GM19455 (cell line): ENCODE measurements around the gene RNF145.
"Not testable (repeated sequence)": the region's sequence is repeated elsewhere in the genome, so short reads cannot be mapped to it uniquely, and the experiment has no call there.

Experiments used
- ATAC-seq: cut with Tn5 transposase; IDR thresholded peaks from one replicate; pipeline ENCODE4 v1.9.1; 2021; ENCODE audit not compliant: unreplicated experiment

Gene RNF145

GRCh38 chr5:159163027-159163700 is 46.2 kb downstream of the RNF145 start:
- ATAC-seq, result no peak

- ATAC-seq, result no peak
Observed at GRCh38 chr5:159161361-159162214, 47.8 kb downstream of the RNF145 start.

- ATAC-seq, result not testable (repeated sequence)
Observed at GRCh38 chr5:159158553-159159091, 50.7 kb downstream of the RNF145 start.

DNA sequence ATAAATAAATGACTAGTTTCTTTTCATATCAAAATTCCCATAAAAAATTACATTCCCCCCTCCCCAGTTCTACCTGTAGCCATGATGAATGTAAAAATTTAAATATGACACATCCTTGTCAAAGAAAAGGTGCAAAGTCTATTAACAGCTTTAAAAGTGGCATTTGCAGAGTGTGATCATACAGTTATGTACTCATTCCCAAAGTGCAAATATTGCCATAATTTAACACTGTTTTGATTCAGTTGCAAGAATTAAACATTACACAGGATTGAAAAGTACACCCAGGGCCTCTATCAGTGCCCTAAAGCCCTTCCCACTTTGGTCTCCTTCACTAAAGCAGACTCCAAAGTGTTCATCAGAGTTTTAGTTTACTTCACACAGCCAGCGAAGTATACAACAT is 51.8 kb downstream of the RNF145 start:
- ATAC-seq, result no peak

DNA sequence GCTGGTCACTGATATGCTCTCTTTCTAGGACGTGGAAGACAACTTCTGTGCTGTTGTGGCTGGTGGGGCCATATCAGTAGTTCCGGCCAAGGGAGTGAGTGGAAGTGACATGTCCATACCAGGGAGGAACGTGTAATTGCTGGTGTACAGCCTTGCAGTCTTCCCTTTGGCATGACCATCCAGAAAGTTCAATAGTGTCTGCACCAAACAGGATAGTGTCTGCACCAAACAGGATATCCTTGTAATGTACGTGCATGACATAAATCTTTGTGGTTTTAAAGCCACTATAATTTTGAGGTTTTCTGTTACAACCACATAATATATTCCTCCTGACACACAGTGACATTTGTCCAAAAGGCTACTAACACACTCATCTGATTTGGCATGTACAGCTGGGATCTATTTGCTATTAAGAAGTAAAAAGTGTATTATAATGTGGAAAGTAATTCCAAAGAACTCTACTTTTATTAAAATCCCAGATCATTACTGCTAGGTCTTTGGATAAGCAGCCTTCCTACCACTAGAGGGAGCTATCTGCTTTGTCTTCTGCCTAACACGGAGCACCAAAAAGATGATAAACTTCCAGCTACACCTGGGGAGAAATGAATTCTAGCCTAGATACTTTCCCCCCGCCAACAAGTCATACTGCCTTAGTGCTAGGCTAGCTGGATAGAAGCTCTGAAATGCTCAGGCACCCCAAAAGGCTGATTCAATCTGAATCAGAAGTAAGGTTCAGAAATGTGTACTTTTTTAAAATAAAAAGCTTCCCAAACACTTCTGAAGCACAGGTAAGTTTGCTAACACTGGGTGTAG is 52.7 kb downstream of the RNF145 start:
- no peak for ATAC-seq

DNA sequence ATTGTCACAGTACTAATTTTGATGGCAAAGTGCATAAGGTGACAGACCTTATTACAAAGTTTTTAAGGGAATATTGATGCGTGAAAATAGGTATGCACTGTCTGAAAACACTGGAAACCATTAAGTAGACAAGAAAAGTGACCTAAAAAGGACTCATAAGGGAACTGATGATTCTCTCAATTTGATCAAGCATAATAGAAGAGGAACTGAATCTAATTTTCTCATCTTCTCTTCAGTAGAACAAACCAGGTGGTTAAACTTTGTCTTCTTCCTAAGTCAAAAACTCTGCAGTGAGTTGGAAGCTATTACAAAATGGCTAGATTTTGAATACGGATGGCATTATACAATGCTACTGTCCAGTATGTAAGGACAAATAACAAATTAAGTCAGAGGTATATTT is 53.4 kb downstream of the RNF145 start:
- no peak for ATAC-seq

DNA sequence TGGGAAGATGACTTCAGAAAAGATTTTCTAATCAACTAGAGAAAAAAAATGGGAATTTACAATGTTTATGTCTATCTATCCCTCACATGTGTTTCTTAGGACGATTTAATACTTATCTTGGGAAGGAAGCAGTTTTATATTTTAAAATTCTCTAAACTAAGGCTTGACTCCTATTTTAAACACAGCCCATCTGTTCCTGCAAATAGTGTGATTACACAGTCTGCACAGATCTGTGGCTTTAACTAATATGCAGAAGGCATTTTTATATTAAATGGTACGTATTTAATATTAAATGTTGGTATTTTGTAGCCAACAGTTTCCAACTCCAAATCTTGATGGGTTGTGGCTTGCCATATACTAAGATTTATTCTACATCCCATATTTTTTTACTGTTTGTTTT is 56.5 kb downstream of the RNF145 start:
- ATAC-seq, result no peak

DNA sequence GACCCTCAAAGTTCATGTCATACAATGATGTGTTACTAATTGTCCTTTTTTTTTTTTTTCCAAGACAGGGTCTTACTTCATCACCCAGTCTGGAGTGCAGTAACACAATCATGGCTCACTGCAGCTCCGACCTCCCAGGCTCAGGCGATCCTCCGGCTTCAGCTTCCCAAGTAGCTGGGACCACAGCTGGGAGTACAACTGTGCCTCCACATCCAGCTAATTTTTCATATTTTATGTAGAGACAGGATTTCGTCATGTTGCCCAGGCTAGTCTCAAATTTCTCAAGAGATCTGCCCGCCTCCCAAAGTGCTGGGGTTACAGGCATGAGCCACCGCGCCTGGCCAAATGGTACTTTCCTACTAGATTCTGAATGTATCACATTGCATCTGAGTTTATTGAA is 60.3 kb downstream of the RNF145 start:
- ATAC-seq, result no peak

DNA sequence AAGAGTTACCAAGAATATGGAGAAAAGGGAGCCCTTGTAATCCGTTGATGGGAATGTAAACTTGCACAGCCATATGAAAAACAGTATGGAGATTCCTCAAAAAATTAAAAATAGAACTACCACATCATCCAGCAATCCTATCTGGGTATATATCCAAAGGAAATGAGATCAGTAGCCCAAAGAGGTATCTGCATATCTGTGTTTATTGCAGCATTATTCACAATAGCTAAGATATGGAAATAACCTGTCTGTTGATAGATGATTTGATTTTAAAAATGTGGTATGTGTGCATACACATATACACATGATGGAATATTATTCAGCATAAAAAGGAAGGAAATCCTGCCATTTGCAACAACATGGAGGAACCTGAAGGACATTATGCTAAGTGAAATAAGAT is 61.4 kb downstream of the RNF145 start:
- ATAC-seq, result no peak

DNA sequence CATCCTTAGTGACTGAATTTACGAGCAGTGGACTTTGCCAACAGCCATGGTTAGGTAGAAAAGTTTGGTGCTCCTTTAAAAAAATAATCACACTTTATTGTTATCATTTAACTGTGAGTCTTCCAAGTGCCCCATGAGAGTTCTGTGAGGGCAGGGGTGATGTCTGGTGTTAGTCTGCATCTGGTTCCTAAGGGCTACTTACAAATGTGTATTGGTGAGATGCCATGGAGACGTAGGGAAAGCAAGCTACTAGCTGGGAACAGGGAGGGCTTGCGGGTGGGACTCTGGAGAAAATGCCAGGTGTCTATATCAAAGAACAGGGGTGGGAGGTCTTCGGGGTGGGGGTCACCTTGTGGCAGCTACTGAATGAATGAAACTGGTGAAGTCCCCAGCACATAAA is 62.5 kb downstream of the RNF145 start:
- ATAC-seq, result no peak

- ATAC-seq, result not testable (repeated sequence)
Observed at GRCh38 chr5:159145160-159145559, 64.2 kb downstream of the RNF145 start.

- ATAC-seq, result no peak
Observed at GRCh38 chr5:159139802-159140201, 69.6 kb downstream of the RNF145 start.

DNA sequence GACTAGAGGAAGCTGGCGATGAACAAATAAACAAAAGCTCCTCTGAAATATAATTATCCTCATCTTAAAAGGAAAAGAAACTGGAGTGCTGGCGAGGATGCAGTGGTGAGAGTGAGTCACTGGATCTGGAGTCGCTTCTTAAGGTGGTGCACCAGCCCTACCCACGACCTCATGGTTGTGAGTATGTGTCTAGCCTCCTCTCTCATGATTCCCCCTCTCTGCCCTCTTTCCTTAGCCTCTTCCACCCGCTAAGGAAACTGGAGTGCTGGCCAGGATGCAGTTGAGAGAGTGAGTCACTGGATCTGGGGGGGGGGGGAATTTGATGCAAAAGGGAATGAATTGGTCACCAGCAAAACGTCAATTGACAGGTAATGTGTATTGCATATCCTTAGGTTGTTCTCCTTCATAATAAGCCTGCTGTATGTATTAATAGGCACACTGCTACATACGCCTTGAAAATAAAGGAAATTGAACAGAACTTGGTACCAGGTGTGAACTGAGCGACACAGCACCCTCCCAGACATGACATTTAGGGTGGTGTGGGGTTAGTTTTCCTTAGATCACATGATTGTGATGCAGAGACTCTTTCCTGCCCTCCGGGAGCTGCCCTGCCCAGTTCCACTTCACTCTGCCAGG is 73.3 kb downstream of the RNF145 start:
- ATAC-seq, result no peak

GRCh38 chr5:159133041-159133741 is 76.2 kb downstream of the RNF145 start:
- ATAC-seq, result peak; percentile 55

DNA sequence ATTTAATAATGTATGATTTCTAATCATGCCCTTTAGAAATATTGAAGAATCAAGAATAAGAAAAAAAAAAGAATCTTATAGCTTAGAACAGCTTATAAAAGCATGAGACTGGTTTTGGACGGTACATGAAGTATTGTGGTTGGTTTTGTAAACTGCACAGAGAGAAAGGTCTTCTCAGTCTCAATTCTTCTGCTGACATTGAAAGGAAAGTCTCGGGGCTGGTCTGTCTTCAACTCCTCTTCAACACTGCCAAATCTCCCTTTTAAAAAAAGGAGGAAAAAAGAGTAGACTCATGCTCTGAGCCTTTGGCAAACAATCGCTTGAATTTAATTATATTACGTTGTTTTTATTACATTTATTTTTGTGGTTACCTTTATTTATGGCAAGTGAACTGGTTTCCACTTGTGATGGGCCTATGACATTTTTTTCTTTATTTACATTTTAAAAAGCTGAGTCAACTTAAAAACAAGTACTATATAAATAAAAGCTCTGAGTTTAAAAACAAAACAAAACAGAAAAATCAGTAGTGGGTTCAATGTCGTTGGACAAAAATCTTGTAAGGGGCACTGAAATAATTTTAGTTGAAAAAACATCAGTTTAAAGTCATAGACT is 76.8 kb downstream of the RNF145 start:
- no peak for ATAC-seq

GRCh38 chr5:159131951-159132350 is 77.4 kb downstream of the RNF145 start:
- no peak for ATAC-seq

- no peak for ATAC-seq
Observed at GRCh38 chr5:159130871-159131270, 78.5 kb downstream of the RNF145 start.

DNA sequence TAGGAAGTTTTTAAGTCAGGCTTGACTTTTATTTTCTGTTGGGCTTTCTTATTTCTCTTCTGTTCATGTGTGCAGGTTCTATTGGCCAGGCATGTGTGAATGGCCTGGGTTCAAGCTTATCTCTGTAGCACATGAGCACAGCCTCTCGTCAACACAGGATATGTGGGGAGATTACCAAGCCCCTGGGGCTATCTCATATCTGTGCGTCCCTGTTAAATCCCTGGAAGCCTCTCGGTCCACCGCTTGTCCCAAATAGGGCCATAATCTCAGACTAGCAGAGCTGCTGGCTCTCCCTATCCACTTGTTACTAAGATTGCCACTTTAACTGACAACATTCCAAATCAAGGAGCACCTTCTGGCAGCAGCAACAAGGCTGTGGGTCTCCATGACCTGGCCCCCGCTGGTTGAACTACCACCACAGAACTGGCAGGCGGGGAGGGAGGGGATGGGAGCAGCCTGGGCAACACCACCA is 81.2 kb downstream of the RNF145 start:
- no peak for ATAC-seq

- no peak for ATAC-seq
Observed at GRCh38 chr5:159123700-159124099, 85.7 kb downstream of the RNF145 start.

DNA sequence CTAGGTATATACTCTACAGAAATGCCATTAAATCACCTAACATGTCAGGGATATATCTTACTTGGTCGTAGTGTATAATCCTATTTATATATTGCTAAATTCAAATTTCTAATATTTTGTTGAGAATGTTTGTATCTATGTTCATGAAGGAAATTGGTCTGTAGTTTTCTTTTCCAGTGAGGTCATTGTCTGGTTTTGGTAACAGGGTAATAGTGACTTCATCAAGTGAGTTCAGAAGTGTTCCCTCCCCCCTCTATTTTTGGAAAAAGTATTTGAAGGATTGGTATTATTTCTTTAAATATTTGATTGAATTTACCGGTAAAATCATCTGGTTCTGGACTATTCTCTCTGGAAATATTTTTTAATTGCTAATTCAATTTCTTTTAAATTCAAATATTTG is 86.2 kb downstream of the RNF145 start:
- ATAC-seq, result no peak
